BJ (cell line): ENCODE results near the gene GRK3. TPM values are rescaled to one million over a fixed set of nuclear protein-coding genes. Genes with fewer than 3 reads are reported as not detected.
"Not testable (repeated sequence)": the region's sequence is repeated elsewhere in the genome, so short reads cannot be mapped to it uniquely, and the experiment has no call there.

Experiments
- CTCF ChIA-PET: fragments of 350-600 bp; formaldehyde crosslinking; extraction: SDS; loops from one replicate; lab custom pipeline; 2021; ENCODE audit warnings: antibody characterized with exemption, inconsistent platforms; lab: Yijun Ruan, JAX
- POLR2A ChIA-PET: fragments of 300-600 bp; sonication (Branson Sonifier 250); formaldehyde crosslinking; extraction: SDS; loops from one replicate; lab custom pipeline; 2021; ENCODE audit warnings: antibody characterized with exemption; lab: Charles Lee
- DNase-seq: peaks from one replicate; pipeline ENCODE4 v3.0.0-alpha.2; 2011; ENCODE audit warnings: low read depth
- H3K27me3 ChIP-seq: 2 replicates; pipeline ENCODE4 v1.6.0; 2011; ENCODE audit warnings: low read length; ENCODE audit not compliant: control insufficient read depth, insufficient read depth
- H3K36me3 ChIP-seq: 2 replicates; pipeline ENCODE4 v1.5.1; 2011; ENCODE audit warnings: low read length; ENCODE audit not compliant: control insufficient read depth, insufficient read depth
- H3K4me3 ChIP-seq: 2 replicates; pipeline ENCODE4 v1.5.1; 2011; ENCODE audit warnings: low read depth, mild to moderate bottlenecking, control low read depth, low read length
- CTCF ChIP-seq: IDR thresholded peaks from 2 replicates; pipeline ENCODE4 v1.5.1; 2011; ENCODE audit warnings: low read depth, mild to moderate bottlenecking, control low read depth, inconsistent platforms, low read length, moderate library complexity; ENCODE audit not compliant: insufficient read depth
- polyA plus RNA-seq: library from polyadenylated mRNA; depleted of rRNA; stranded (reverse); fragments of >200 nt; gene quantifications from 2 replicates; pipeline ENCODE4 v1.2.3, GENCODE V29; 2011

GRK3 gene
- polyA plus RNA-seq, 1 experiment = 0.72 TPM

DNA sequence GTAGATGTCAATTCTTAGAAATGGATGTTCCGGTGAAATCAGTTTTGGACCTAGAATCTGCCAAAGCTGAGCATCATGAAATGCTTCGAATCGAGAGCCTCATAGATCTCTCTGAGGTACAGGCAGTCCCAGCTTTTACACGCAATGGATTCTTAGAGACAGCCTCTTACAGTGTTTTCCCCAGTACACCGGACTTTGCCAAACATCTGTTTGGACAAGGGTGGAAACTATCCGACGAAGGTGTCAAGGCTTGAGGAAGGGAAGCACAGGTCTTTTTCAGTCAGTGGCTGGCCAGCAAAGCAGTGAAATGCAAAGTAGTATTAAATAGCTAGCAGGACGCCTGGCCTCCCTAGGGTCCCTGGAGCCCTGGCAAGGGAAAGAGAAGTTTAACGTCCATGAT, 4.9 kb downstream of the GRK3 start:
- no peak for DNase-seq
- Histone ChIP-seq H3K27me3 (peaks cover 2% of the 10 kb centered on the region), H3K36me3 (no peaks in the 10 kb centered on the region), H3K4me3 (no peak overlapping the region)
- ChIA-PET POLR2A (no interaction called here), CTCF (interaction anchor here (1.2 kb wide), 1 partner anchor 204 kb away, joined by 3 read pairs; no protein-coding TSS in a partner anchor)
- TF ChIP-seq CTCF = no peak

GRCh38 chr22:25569983-25570382, 5.5 kb downstream of the GRK3 start:
- no peak for TF ChIP-seq CTCF
- ChIA-PET CTCF (interaction anchor here (1.2 kb wide), 1 partner anchor 203 kb away, joined by 3 read pairs; no protein-coding TSS in a partner anchor), POLR2A (no interaction called here)
- Histone ChIP-seq H3K4me3 (no peak overlapping the region), H3K36me3 (no peaks in the 10 kb centered on the region), H3K27me3 (peaks cover 2% of the 10 kb centered on the region)
- DNase-seq = no peak

DNA sequence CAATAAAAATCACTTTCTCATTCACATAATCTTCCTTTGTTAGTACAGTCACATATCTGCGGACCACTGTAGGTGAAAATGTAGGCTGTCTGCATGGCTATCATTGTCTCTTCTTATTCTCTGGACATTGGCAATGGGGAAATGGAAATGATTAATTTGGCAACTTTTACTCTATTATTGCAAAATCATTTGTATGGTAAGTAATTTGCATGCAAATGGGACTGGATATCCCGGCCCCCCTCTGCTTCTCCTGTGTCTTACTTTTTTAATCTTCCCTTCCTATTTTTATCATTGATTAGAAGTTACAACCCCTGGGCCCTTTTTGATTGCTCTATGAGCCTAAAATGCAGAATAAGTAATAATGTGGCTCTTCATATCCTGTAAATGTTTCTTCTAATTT, 6.0 kb downstream of the GRK3 start:
- POLR2A ChIA-PET = no interaction called here
- no peak overlapping the region for H3K4me3 ChIP-seq
- DNase-seq = no peak
- H3K36me3 ChIP-seq = no peaks in the 10 kb centered on the region
- no peak for TF ChIP-seq CTCF
- CTCF ChIA-PET = interaction anchor here (1.2 kb wide), 1 partner anchor 202 kb away, joined by 3 read pairs; no protein-coding TSS in a partner anchor
- peaks cover 2% of the 10 kb centered on the region for H3K27me3 ChIP-seq

DNA sequence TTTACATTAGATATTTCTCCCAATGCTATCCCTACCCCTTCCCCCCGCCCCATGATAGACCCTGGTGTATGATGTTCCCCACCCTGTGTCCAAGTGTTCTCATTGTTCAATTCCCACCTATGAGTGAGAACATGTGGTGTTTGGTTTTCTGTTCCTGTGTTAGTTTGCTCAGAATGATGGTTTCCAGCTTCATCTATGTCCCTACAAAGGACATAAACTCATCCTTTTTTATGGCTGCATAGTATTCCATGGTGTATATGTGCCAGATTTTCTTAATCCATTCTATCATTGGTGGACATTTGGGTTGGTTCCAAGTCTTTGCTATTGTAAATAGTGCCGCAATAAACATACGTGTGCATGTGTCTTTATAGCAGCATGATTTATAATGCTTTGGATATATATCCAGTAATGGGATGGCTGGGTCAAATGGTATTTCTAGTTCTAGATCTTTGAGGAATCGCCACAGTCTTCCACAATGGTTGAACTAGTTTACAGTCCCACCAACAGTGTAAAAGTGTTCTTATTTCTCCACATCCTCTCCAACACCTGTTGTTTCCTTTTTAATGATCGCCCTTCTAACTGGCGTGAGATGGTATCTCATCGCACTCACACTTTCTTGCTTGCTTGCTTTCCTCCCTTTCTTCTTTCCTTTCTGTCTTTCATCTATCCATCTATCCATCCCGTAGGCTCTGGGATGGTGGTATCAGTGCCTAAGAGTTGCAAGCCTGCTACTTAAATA, 7.7 kb downstream of the GRK3 start:
- H3K27me3 ChIP-seq, H3K36me3 ChIP-seq, DNase-seq, POLR2A ChIA-PET, H3K4me3 ChIP-seq: not testable (repeated sequence)
- CTCF ChIA-PET = interaction anchor here (1.1 kb wide), 1 partner anchor 30 kb away, joined by 3 read pairs; no protein-coding TSS in a partner anchor

DNA sequence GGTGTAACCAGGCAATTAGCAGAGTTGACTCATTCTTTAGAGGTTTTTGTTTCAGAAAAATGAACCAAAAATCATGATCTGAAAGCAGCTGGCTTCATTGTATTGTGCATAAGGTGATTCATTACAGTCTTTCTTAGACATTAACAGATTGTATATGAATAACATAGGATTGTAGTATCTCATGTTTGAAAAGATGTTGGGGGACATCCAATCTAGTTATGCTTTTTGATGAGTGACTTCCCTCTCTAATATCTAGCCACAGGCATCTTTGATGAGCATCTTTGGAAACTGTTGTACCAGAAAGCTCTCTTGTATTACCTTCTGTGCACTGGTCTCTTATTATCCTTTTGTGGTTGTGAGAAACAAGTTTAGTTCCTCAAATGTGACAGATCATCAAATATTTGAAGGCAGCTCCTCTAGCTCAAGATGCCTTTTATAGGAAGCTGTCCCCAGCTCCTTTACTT, 8.3 kb downstream of the GRK3 start:
- CTCF ChIA-PET = interaction anchor here (1.1 kb wide), 1 partner anchor 31 kb away, joined by 3 read pairs; no protein-coding TSS in a partner anchor
- DNase-seq = no peak
- Histone ChIP-seq H3K27me3 (no peaks in the 10 kb centered on the region), H3K4me3 (no peak overlapping the region), H3K36me3 (no peaks in the 10 kb centered on the region)
- POLR2A ChIA-PET = no interaction called here
- TF ChIP-seq CTCF = no peak
